GM23338 (cell line): ENCODE data around the gene GMPR. TPM values are rescaled to one million over a fixed set of nuclear protein-coding genes. Genes with fewer than 3 reads are reported as not detected.

ENCODE experiments used
- ATAC-seq: fragments of 200-7000 bp; cut with Tn5 transposase; 3 replicates; pipeline ENCODE4 v1.9.1; 2020
- DNase-seq: peaks from one replicate; pipeline ENCODE4 v3.0.0-alpha.2; 2015; ENCODE audit warnings: low spot score
- H2AFZ ChIP-seq: fragments of 200-600 bp; sonication (generic); 2 replicates; pipeline ENCODE4 v1.8.0; 2016; ENCODE audit warnings: antibody characterized with exemption, mild to moderate bottlenecking, moderate library complexity
- H3F3A ChIP-seq: fragments of 200-600 bp; sonication (generic); replicated peaks from 2 replicates; pipeline ENCODE4 v1.8.0; 2017; ENCODE audit warnings: antibody characterized with exemption, mixed run types, low read depth
- H3K27ac ChIP-seq: fragments of 200-600 bp; sonication (generic); 2 replicates; pipeline ENCODE4 v1.6.1; 2016; ENCODE audit warnings: low read depth
- H3K27me3 ChIP-seq: fragments of 200-600 bp; sonication (generic); 2 replicates; pipeline ENCODE4 v1.8.0; 2016; ENCODE audit warnings: mild to moderate bottlenecking, mixed run types, moderate library complexity; ENCODE audit not compliant: insufficient read depth
- H3K36me3 ChIP-seq: fragments of 200-600 bp; sonication (generic); 2 replicates; pipeline ENCODE4 v1.8.0; 2016; ENCODE audit warnings: mild to moderate bottlenecking; ENCODE audit not compliant: insufficient read depth
- H3K4me1 ChIP-seq: fragments of 200-600 bp; sonication (generic); 2 replicates; pipeline ENCODE4 v1.8.0; 2016; ENCODE audit warnings: mild to moderate bottlenecking, moderate library complexity; ENCODE audit not compliant: insufficient read depth
- H3K4me2 ChIP-seq: fragments of 200-600 bp; sonication (generic); 2 replicates; pipeline ENCODE4 v1.7.1; 2017; ENCODE audit warnings: mixed run types
- H3K4me3 ChIP-seq: fragments of 200-600 bp; sonication (generic); 2 replicates; pipeline ENCODE4 v1.6.1; 2016; ENCODE audit warnings: mixed run types
- H3K79me2 ChIP-seq: fragments of 200-600 bp; sonication (generic); replicated peaks from 2 replicates; pipeline ENCODE4 v1.8.0; 2017; ENCODE audit warnings: mild to moderate bottlenecking; ENCODE audit not compliant: insufficient read depth
- H3K9me2 ChIP-seq: fragments of 200-600 bp; sonication (generic); 2 replicates; pipeline ENCODE4 v1.8.0; 2017; ENCODE audit not compliant: insufficient read depth
- H4K20me1 ChIP-seq: fragments of 200-600 bp; sonication (generic); replicated peaks from 2 replicates; pipeline ENCODE4 v1.8.0; 2017; ENCODE audit warnings: mild to moderate bottlenecking; ENCODE audit not compliant: insufficient read depth
- H3K27ac Mint-ChIP-seq: 2 replicates; pipeline ENCODE4 v1.8.0; 2020; ENCODE audit warnings: inconsistent platforms, mild to moderate bottlenecking, moderate library complexity, mixed read lengths
- H3K27me3 Mint-ChIP-seq: 3 replicates; pipeline ENCODE4 v1.8.0; 2022; ENCODE audit warnings: low read depth, mild to moderate bottlenecking, moderate library complexity, mixed read lengths, inconsistent platforms; ENCODE audit not compliant: insufficient read depth, poor library complexity
- H3K36me3 Mint-ChIP-seq: 3 replicates; pipeline ENCODE4 v1.8.0; 2021; ENCODE audit warnings: low read depth, mild to moderate bottlenecking, inconsistent platforms, moderate library complexity, mixed read lengths
- H3K4me1 Mint-ChIP-seq: 3 replicates; pipeline ENCODE4 v1.8.0; 2020; ENCODE audit warnings: mild to moderate bottlenecking, inconsistent platforms, mixed read lengths
- H3K4me3 Mint-ChIP-seq: 3 replicates; pipeline ENCODE4 v1.8.0; 2021; ENCODE audit warnings: moderate library complexity, mild to moderate bottlenecking, inconsistent platforms, mixed read lengths
- H3K9me3 Mint-ChIP-seq: 3 replicates; pipeline ENCODE4 v1.8.0; 2020; ENCODE audit warnings: moderate library complexity, mild to moderate bottlenecking, inconsistent platforms, mixed read lengths
- CREB1 ChIP-seq: fragments of 250-450 bp; sonication (Bioruptor Pico); IDR thresholded peaks from 2 replicates; pipeline ENCODE4 v1.5.0; 2020; ENCODE audit warnings: low read depth, mild to moderate bottlenecking, moderate library complexity
- CTCF ChIP-seq, 2 experiments: fragments of 200-600 bp in 1 of 2; sonication (generic) in 1 of 2; conservative IDR thresholded peaks; 2 replicates each; pipeline versions ENCODE4 v1.5.1 to v1.6.1; 2016 to 2017; ENCODE audit warnings: antibody characterized with exemption in 2 of 2, low read depth in 2 of 2, mild to moderate bottlenecking in 2 of 2, moderate library complexity in 1 of 2
- EZH2 ChIP-seq: fragments of 200-600 bp; sonication (generic); IDR thresholded peaks from one replicate; pipeline ENCODE4 v1.8.0; 2017; ENCODE audit warnings: antibody characterized with exemption, mild to moderate bottlenecking, low read depth; ENCODE audit not compliant: unreplicated experiment
- EZH2phosphoT487 ChIP-seq: fragments of 200-600 bp; sonication (generic); IDR thresholded peaks from one replicate; pipeline ENCODE4 v1.8.1; 2018; ENCODE audit warnings: antibody characterized with exemption; ENCODE audit not compliant: unreplicated experiment
- JUNB ChIP-seq: IDR thresholded peaks from one replicate; pipeline ENCODE4 v1.6.1; 2016; ENCODE audit warnings: antibody characterized with exemption; ENCODE audit not compliant: unreplicated experiment
- NANOG ChIP-seq: IDR thresholded peaks from 2 replicates; pipeline ENCODE4 v1.6.1; 2016; ENCODE audit warnings: antibody characterized with exemption, borderline replicate concordance
- POLR2AphosphoS5 ChIP-seq: IDR thresholded peaks from 2 replicates; pipeline ENCODE4 v1.6.1; 2016; ENCODE audit warnings: antibody characterized with exemption, low read depth
- STAT1 ChIP-seq: IDR thresholded peaks from one replicate; pipeline ENCODE4 v1.6.1; 2016; ENCODE audit warnings: antibody characterized with exemption; ENCODE audit not compliant: unreplicated experiment
- ZNF114 ChIP-seq: fragments of 250-450 bp; sonication (Bioruptor Pico); IDR thresholded peaks from 2 replicates; pipeline ENCODE4 v1.5.0; 2020; ENCODE audit warnings: mild to moderate bottlenecking, moderate library complexity
- ZNF331 ChIP-seq: fragments of 250-450 bp; sonication (Bioruptor Pico); IDR thresholded peaks from 2 replicates; pipeline ENCODE4 v1.5.0; 2020; ENCODE audit warnings: low read depth, mild to moderate bottlenecking, moderate library complexity
- polyA plus RNA-seq: library from polyadenylated mRNA; unstranded; fragments of >200 nt; fragmentation: Nextera tagmentation; extraction: Ambion mirVana; gene quantifications from 2 replicates; pipeline ENCODE4 v1.2.1, GENCODE V29; 2016
- total RNA-seq: library from RNA; depleted of rRNA; stranded (reverse); fragments of >200 nt; shearing (Covaris generic); gene quantifications from 2 replicates; pipeline ENCODE4 v1.2.3, GENCODE V29; 2014
- TF ChIP-seq, protein P1 (sequence below): fragments of 250-450 bp; sonication (Bioruptor Pico); IDR thresholded peaks from 2 replicates; pipeline ENCODE4 v1.5.0; 2020; ENCODE audit warnings: mild to moderate bottlenecking, moderate library complexity
- TF ChIP-seq, protein P2 (sequence below): IDR thresholded peaks from one replicate; pipeline ENCODE4 v1.6.1; 2018; ENCODE audit warnings: antibody characterized with exemption; ENCODE audit not compliant: unreplicated experiment
- TF ChIP-seq, protein P3 (sequence below): IDR thresholded peaks from 2 replicates; pipeline ENCODE4 v1.6.1; 2016; ENCODE audit warnings: antibody characterized with exemption

Gene GMPR
- total and polyA plus RNA-seq, 2 experiments from 2014 or later = 0.23 to 0.35 TPM

DNA sequence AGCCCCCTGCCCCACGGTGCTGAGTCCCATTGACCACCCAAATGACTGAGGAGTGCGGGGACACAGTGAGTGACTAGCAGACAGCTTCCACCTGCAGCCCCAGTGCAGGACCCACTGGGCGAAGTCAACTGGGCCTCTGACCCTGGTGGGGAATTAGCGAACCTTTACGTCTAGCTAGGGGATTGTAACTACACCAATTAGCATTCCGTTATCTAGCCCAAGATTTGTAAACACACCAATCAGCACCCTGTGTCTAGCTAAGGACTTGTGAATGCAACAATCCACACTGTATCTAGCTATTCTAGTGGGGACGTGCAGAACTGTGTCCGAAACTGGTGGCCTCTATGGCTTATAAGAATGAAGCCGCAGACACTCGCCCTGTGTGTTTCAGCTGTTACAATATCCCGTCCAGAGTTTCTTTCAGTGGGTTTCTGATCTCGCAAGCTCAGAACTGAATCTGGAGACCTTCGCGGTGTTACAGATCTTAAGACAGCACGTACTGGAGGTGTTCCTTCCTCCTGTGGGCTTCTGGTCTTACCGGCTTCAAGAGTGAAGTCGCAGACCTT lies 21.1 kb upstream of the GMPR start:
- Mint-ChIP-seq H3K4me1 (no peaks in the 10 kb centered on the region; the same call in 2 of the 3 replicates), H3K27ac (no peak overlapping the region), H3K36me3 (no peaks in the 10 kb centered on the region), H3K9me3 (0 out of 3 replicates have a peak, but pooled peaks cover 3% of the 10 kb centered on the region), H3K4me3 (no peak overlapping the region), H3K27me3 (no peaks in the 10 kb centered on the region)
- Histone ChIP-seq H3K27me3 (no peaks in the 10 kb centered on the region), H3K4me3 (no peak overlapping the region), H3F3A (no peaks in the 10 kb centered on the region), H3K9me2 (no peaks in the 10 kb centered on the region), H4K20me1 (no peaks in the 10 kb centered on the region), H3K4me2 (no peak overlapping the region), H3K27ac (no peak overlapping the region), H3K79me2 (no peaks in the 10 kb centered on the region), H2AFZ (peak overlapping the region; percentile 80), H3K36me3 (no peaks in the 10 kb centered on the region), H3K4me1 (no peaks in the 10 kb centered on the region)
- no peak for TF ChIP-seq ZNF114 (CRISPR knock-in tag)
- TF ChIP-seq, protein P1, sequence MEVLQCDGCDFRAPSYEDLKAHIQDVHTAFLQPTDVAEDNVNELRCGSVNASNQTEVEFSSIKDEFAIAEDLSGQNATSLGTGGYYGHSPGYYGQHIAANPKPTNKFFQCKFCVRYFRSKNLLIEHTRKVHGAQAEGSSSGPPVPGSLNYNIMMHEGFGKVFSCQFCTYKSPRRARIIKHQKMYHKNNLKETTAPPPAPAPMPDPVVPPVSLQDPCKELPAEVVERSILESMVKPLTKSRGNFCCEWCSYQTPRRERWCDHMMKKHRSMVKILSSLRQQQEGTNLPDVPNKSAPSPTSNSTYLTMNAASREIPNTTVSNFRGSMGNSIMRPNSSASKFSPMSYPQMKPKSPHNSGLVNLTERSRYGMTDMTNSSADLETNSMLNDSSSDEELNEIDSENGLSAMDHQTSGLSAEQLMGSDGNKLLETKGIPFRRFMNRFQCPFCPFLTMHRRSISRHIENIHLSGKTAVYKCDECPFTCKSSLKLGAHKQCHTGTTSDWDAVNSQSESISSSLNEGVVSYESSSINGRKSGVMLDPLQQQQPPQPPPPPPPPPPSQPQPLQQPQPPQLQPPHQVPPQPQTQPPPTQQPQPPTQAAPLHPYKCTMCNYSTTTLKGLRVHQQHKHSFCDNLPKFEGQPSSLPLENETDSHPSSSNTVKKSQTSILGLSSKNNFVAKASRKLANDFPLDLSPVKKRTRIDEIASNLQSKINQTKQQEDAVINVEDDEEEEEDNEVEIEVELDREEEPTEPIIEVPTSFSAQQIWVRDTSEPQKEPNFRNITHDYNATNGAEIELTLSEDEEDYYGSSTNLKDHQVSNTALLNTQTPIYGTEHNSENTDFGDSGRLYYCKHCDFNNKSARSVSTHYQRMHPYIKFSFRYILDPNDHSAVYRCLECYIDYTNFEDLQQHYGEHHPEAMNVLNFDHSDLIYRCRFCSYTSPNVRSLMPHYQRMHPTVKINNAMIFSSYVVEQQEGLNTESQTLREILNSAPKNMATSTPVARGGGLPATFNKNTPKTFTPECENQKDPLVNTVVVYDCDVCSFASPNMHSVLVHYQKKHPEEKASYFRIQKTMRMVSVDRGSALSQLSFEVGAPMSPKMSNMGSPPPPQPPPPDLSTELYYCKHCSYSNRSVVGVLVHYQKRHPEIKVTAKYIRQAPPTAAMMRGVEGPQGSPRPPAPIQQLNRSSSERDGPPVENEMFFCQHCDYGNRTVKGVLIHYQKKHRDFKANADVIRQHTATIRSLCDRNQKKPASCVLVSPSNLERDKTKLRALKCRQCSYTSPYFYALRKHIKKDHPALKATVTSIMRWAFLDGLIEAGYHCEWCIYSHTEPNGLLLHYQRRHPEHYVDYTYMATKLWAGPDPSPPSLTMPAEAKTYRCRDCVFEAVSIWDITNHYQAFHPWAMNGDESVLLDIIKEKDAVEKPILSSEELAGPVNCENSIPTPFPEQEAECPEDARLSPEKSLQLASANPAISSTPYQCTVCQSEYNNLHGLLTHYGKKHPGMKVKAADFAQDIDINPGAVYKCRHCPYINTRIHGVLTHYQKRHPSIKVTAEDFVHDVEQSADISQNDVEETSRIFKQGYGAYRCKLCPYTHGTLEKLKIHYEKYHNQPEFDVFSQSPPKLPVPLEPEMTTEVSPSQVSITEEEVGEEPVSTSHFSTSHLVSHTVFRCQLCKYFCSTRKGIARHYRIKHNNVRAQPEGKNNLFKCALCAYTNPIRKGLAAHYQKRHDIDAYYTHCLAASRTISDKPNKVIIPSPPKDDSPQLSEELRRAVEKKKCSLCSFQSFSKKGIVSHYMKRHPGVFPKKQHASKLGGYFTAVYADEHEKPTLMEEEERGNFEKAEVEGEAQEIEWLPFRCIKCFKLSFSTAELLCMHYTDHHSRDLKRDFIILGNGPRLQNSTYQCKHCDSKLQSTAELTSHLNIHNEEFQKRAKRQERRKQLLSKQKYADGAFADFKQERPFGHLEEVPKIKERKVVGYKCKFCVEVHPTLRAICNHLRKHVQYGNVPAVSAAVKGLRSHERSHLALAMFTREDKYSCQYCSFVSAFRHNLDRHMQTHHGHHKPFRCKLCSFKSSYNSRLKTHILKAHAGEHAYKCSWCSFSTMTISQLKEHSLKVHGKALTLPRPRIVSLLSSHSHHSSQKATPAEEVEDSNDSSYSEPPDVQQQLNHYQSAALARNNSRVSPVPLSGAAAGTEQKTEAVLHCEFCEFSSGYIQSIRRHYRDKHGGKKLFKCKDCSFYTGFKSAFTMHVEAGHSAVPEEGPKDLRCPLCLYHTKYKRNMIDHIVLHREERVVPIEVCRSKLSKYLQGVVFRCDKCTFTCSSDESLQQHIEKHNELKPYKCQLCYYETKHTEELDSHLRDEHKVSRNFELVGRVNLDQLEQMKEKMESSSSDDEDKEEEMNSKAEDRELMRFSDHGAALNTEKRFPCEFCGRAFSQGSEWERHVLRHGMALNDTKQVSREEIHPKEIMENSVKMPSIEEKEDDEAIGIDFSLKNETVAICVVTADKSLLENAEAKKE (CRISPR knock-in tag) = no peak
- TF ChIP-seq CREB1 (CRISPR knock-in tag) = no peak
- TF ChIP-seq, protein P2, sequence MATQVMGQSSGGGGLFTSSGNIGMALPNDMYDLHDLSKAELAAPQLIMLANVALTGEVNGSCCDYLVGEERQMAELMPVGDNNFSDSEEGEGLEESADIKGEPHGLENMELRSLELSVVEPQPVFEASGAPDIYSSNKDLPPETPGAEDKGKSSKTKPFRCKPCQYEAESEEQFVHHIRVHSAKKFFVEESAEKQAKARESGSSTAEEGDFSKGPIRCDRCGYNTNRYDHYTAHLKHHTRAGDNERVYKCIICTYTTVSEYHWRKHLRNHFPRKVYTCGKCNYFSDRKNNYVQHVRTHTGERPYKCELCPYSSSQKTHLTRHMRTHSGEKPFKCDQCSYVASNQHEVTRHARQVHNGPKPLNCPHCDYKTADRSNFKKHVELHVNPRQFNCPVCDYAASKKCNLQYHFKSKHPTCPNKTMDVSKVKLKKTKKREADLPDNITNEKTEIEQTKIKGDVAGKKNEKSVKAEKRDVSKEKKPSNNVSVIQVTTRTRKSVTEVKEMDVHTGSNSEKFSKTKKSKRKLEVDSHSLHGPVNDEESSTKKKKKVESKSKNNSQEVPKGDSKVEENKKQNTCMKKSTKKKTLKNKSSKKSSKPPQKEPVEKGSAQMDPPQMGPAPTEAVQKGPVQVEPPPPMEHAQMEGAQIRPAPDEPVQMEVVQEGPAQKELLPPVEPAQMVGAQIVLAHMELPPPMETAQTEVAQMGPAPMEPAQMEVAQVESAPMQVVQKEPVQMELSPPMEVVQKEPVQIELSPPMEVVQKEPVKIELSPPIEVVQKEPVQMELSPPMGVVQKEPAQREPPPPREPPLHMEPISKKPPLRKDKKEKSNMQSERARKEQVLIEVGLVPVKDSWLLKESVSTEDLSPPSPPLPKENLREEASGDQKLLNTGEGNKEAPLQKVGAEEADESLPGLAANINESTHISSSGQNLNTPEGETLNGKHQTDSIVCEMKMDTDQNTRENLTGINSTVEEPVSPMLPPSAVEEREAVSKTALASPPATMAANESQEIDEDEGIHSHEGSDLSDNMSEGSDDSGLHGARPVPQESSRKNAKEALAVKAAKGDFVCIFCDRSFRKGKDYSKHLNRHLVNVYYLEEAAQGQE = no peak
- TF ChIP-seq EZH2phosphoT487 = no peak
- no peak for TF ChIP-seq NANOG
- no peak for TF ChIP-seq EZH2
- TF ChIP-seq ZNF331 (CRISPR knock-in tag) = no peak
- TF ChIP-seq POLR2AphosphoS5 = no peak
- no peak for TF ChIP-seq JUNB
- TF ChIP-seq, protein P3, sequence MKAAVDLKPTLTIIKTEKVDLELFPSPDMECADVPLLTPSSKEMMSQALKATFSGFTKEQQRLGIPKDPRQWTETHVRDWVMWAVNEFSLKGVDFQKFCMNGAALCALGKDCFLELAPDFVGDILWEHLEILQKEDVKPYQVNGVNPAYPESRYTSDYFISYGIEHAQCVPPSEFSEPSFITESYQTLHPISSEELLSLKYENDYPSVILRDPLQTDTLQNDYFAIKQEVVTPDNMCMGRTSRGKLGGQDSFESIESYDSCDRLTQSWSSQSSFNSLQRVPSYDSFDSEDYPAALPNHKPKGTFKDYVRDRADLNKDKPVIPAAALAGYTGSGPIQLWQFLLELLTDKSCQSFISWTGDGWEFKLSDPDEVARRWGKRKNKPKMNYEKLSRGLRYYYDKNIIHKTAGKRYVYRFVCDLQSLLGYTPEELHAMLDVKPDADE = no peak
- TF ChIP-seq STAT1 = no peak
- TF ChIP-seq CTCF (conservative IDR thresholded peaks at IDR 0.05; ENCODE audit: low read depth in 2 of 2) = no peak
- DNase-seq = no peak
- peak; percentile 46 for ATAC-seq
